ENCODE measurements around the gene TOMM20. TPM values are rescaled to one million over a fixed set of nuclear protein-coding genes. Genes with fewer than 3 reads are reported as not detected.

TOMM20 gene
- total and polyA plus RNA-seq, 2 donors (not counting 1 experiment from before 2014, with no cell fraction given), result 85.5 to 111 TPM

- no peak for TF ChIP-seq CTCF (conservative IDR thresholded peaks at IDR 0.05 in 1 of 2, IDR thresholded peaks at IDR 0.05 in 1 of 2; ENCODE audit: low read depth in 1 of 2, low read length in 2 of 2)
- H3K9me3 ChIP-seq (ENCODE audit: control insufficient read depth, insufficient read depth, low read depth, low read length), result no peaks in the 10 kb centered on the region
- H2AFZ ChIP-seq (ENCODE audit: low read length), result no peak overlapping the region
- no peaks in the 10 kb centered on the region for H3K27me3 ChIP-seq (ENCODE audit: control insufficient read depth, insufficient read depth, low read length)
- no peak overlapping the region for H3K9ac ChIP-seq (ENCODE audit: insufficient read depth, low read length)
- H4K20me1 ChIP-seq (ENCODE audit: control insufficient read depth, extremely low read depth, insufficient read depth, low read length), result no peaks in the 10 kb centered on the region
- no peak for DNase-seq (ENCODE audit: low read depth in 2 of 2)
- H3K79me2 ChIP-seq (ENCODE audit: control insufficient read depth, insufficient read depth, low read length), result no peaks in the 10 kb centered on the region
- peaks cover 15% of the 10 kb centered on the region for H3K36me3 ChIP-seq (ENCODE audit: control insufficient read depth, insufficient read depth, low read length)
- no peaks in the 10 kb centered on the region for H3K4me1 ChIP-seq (ENCODE audit: control insufficient read depth, extremely low read depth, insufficient read depth, low read length)
- H3K4me2 ChIP-seq (ENCODE audit: extremely low read depth, insufficient read depth, low read length), result no peak overlapping the region
- H3K4me3 ChIP-seq (replicated peaks in 1 of 4; ENCODE audit: control extremely low read depth in 1 of 4, insufficient read depth in 1 of 4, low read depth in 3 of 4, low read length in 4 of 4), result no peak overlapping the region
- no peak overlapping the region for H3K27ac ChIP-seq (ENCODE audit: insufficient read depth, low read length)
Observed at GRCh38 chr1:235134171-235134570, 5.5 kb upstream of the TOMM20 start.

GRCh38 chr1:235133086-235133485 lies 4.4 kb upstream of the TOMM20 start:
- TF ChIP-seq EZH2 (IDR thresholded peaks at IDR 0.05; ENCODE audit: low read length, missing control alignments) (no peak), CTCF (conservative IDR thresholded peaks at IDR 0.05 in 1 of 2, IDR thresholded peaks at IDR 0.05 in 1 of 2; ENCODE audit: low read depth in 1 of 2, low read length in 2 of 2) (no peak)
- Histone ChIP-seq H3K36me3 (ENCODE audit: control insufficient read depth, insufficient read depth, low read length) (peaks cover 15% of the 10 kb centered on the region), H3K9me3 (ENCODE audit: control insufficient read depth, insufficient read depth, low read depth, low read length) (no peaks in the 10 kb centered on the region), H3K27ac (ENCODE audit: insufficient read depth, low read length) (no peak overlapping the region), H3K9ac (ENCODE audit: insufficient read depth, low read length) (no peak overlapping the region), H3K4me2 (ENCODE audit: extremely low read depth, insufficient read depth, low read length) (no peak overlapping the region), H4K20me1 (ENCODE audit: control insufficient read depth, extremely low read depth, insufficient read depth, low read length) (no peaks in the 10 kb centered on the region), H3K4me3 (replicated peaks in 1 of 4; ENCODE audit: control extremely low read depth in 1 of 4, insufficient read depth in 1 of 4, low read depth in 3 of 4, low read length in 4 of 4) (no peak overlapping the region), H3K79me2 (ENCODE audit: control insufficient read depth, insufficient read depth, low read length) (peaks cover 5% of the 10 kb centered on the region), H3K27me3 (ENCODE audit: control insufficient read depth, insufficient read depth, low read length) (no peaks in the 10 kb centered on the region), H2AFZ (ENCODE audit: low read length) (no peak overlapping the region), H3K4me1 (ENCODE audit: control insufficient read depth, extremely low read depth, insufficient read depth, low read length) (no peaks in the 10 kb centered on the region)
- no peak for DNase-seq (ENCODE audit: low read depth in 2 of 2)

- Histone ChIP-seq H3K4me2 (ENCODE audit: extremely low read depth, insufficient read depth, low read length) (no peak overlapping the region), H4K20me1 (ENCODE audit: control insufficient read depth, extremely low read depth, insufficient read depth, low read length) (no peaks in the 10 kb centered on the region), H3K4me1 (ENCODE audit: control insufficient read depth, extremely low read depth, insufficient read depth, low read length) (no peaks in the 10 kb centered on the region), H3K27ac (ENCODE audit: insufficient read depth, low read length) (no peak overlapping the region), H3K4me3 (replicated peaks in 1 of 4; ENCODE audit: control extremely low read depth in 1 of 4, insufficient read depth in 1 of 4, low read depth in 3 of 4, low read length in 4 of 4) (no peak overlapping the region), H3K27me3 (ENCODE audit: control insufficient read depth, insufficient read depth, low read length) (no peaks in the 10 kb centered on the region), H3K9me3 (ENCODE audit: control insufficient read depth, insufficient read depth, low read depth, low read length) (no peaks in the 10 kb centered on the region), H2AFZ (ENCODE audit: low read length) (no peak overlapping the region), H3K36me3 (ENCODE audit: control insufficient read depth, insufficient read depth, low read length) (peaks cover 10% of the 10 kb centered on the region), H3K9ac (ENCODE audit: insufficient read depth, low read length) (no peak overlapping the region), H3K79me2 (ENCODE audit: control insufficient read depth, insufficient read depth, low read length) (peaks cover 17% of the 10 kb centered on the region)
- no peak for DNase-seq (ENCODE audit: low read depth in 2 of 2)
- TF ChIP-seq EZH2 (IDR thresholded peaks at IDR 0.05; ENCODE audit: low read length, missing control alignments) (no peak), CTCF (conservative IDR thresholded peaks at IDR 0.05 in 1 of 2, IDR thresholded peaks at IDR 0.05 in 1 of 2; ENCODE audit: low read depth in 1 of 2, low read length in 2 of 2) (no peak)
Observed at GRCh38 chr1:235131961-235132360, 3.3 kb upstream of the TOMM20 start.
